Stimulated activated memory B cell treated with anti-CD40 and anti-IgM and Interleukin-4, amounts not matched to agents 10 μg/mL and 1 μg/mL and 100 μg/mL, for 72 hours (primary cell): Measurements from ENCODE around the gene DCUN1D2.
A peak's percentile ranks its signal among the peaks of the same experiment; 100 is the strongest.
"Not testable (repeated sequence)": the region's sequence is repeated elsewhere in the genome, so short reads cannot be mapped to it uniquely, and the experiment has no call there.

Experiments used
- ATAC-seq: fragments of 150-1000 bp; cut with Tn5 transposase; 2 replicates; pipeline ENCODE4 v1.10.0; 2021
- H3K27ac Mint-ChIP-seq: one replicate; pipeline ENCODE4 v1.8.0; 2022; ENCODE audit warnings: mild to moderate bottlenecking, mixed read lengths
- H3K27me3 Mint-ChIP-seq: one replicate; pipeline ENCODE4 v1.8.0; 2022; ENCODE audit warnings: mixed read lengths
- H3K36me3 Mint-ChIP-seq: one replicate; pipeline ENCODE4 v1.8.0; 2022; ENCODE audit warnings: mixed read lengths
- H3K4me1 Mint-ChIP-seq: one replicate; pipeline ENCODE4 v1.8.0; 2022; ENCODE audit warnings: mixed read lengths
- H3K4me3 Mint-ChIP-seq: one replicate; pipeline ENCODE4 v1.8.0; 2022; ENCODE audit warnings: mild to moderate bottlenecking, moderate library complexity, mixed read lengths
- H3K9me3 Mint-ChIP-seq: one replicate; pipeline ENCODE4 v1.8.0; 2022; ENCODE audit warnings: mixed read lengths

The DCUN1D2 gene

GRCh38 chr13:113452466-113452865, 38.0 kb downstream of the DCUN1D2 start:
- H3K9me3 Mint-ChIP-seq, result no peaks in the 10 kb centered on the region
- H3K27ac Mint-ChIP-seq, result no peak overlapping the region
- H3K4me1 Mint-ChIP-seq, result peaks cover 30% of the 10 kb centered on the region
- no peak for ATAC-seq
- peaks cover 33% of the 10 kb centered on the region for H3K36me3 Mint-ChIP-seq
- no peak overlapping the region for H3K4me3 Mint-ChIP-seq
- no peaks in the 10 kb centered on the region for H3K27me3 Mint-ChIP-seq

DNA sequence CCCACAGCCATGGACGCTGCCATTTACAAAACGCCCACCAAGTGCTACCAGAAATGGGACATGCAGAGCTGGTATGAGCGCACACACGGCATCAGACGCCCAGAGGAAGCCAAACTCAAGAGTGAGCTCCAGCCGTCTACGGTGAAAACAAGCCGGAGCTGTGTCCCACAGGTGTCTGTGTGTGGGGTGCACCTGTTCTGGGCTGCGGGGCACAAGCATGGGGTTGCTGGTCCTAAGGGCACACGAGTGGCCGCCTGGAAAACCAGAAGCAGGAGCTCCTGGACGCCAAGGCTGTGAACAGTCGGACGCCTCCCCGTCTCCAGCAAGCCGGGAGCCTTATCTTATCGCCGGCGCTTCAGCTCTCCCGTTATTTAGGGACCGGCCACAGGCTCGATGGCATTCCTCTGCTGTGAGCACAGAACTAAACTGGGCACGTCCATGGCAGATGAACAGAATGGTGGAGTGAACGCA, 38.5 kb downstream of the DCUN1D2 start:
- Mint-ChIP-seq H3K4me3 (no peak overlapping the region), H3K36me3 (peaks cover 33% of the 10 kb centered on the region)
- no peak for ATAC-seq

GRCh38 chr13:113450861-113451620, 39.5 kb downstream of the DCUN1D2 start:
- Mint-ChIP-seq H3K4me1 (peaks cover 35% of the 10 kb centered on the region), H3K36me3 (peaks cover 27% of the 10 kb centered on the region), H3K27ac (peak overlapping the region; percentile 54)
- not testable (repeated sequence) for H3K4me3 Mint-ChIP-seq, H3K27me3 Mint-ChIP-seq, ATAC-seq, H3K9me3 Mint-ChIP-seq

More for the DNA sequence above, 38.5 kb downstream of the DCUN1D2 start:
- H3K9me3 Mint-ChIP-seq, result no peaks in the 10 kb centered on the region
- no peaks in the 10 kb centered on the region for H3K27me3 Mint-ChIP-seq
- no peak overlapping the region for H3K27ac Mint-ChIP-seq
- peaks cover 30% of the 10 kb centered on the region for H3K4me1 Mint-ChIP-seq

DNA sequence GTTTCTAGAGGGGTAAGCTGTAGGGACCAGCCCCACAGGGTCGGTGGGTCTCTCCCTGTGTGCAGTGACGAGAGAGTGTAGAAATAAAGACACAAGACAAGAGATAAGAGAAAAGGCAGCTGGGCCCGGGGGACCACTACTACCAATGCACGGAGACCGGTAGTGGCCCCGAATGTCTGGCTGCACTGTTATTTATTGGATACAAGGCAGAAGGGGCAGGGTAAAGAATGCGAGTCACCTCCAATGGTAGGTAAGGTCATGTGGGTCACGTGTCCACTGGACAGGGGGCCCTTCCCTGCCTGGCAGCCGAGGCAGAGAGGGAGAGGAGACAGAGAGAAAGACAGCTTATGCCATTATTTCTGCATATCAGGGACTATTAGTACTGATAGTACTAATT, 40.2 kb downstream of the DCUN1D2 start:
- H3K36me3 Mint-ChIP-seq, result peaks cover 21% of the 10 kb centered on the region
- peak overlapping the region; percentile 54 for H3K27ac Mint-ChIP-seq
- not testable (repeated sequence) for H3K9me3 Mint-ChIP-seq, ATAC-seq, H3K4me3 Mint-ChIP-seq, H3K27me3 Mint-ChIP-seq
- peaks cover 42% of the 10 kb centered on the region for H3K4me1 Mint-ChIP-seq

DNA sequence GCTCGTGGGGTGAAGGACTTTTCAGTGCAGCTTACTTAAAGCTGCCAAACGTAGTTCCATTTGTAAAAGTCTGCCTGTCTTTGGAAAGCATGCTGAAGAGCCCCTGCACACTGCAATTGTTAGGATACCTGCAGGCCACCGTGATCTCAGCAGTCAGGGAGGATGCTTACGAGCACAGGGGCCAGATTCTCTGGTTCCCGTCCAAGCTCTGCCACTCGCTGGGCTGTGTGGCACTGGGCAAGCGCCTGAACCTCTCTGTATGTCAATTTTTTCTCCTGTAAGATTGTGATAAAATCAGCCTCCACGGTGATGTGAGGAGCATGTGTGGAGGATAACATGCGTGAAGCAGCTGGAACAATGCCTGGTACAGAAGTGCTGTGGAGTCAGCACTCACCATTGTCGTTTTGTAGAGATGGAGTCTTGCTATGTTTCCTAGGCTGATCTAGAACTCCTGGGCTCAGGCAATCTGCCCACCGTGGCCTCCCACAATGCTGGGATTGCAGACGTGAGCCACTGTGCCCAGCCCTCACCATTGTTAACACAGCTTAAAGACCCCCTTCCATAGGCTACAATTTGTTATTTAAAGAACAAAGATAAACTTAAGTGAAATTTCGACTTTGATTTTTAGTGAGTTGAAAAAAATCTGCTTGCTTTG, 40.7 kb downstream of the DCUN1D2 start:
- Mint-ChIP-seq H3K4me3 (peak overlapping the region; percentile 73), H3K36me3 (peaks cover 15% of the 10 kb centered on the region), H3K27me3 (no peaks in the 10 kb centered on the region), H3K4me1 (peaks cover 47% of the 10 kb centered on the region), H3K9me3 (no peaks in the 10 kb centered on the region), H3K27ac (peak overlapping the region; percentile 54)
- ATAC-seq, result no peak

- Mint-ChIP-seq H3K4me1 (peaks cover 54% of the 10 kb centered on the region), H3K4me3 (peak overlapping the region; percentile 73), H3K27me3 (no peaks in the 10 kb centered on the region), H3K36me3 (peaks cover 10% of the 10 kb centered on the region), H3K27ac (peak overlapping the region; percentile 54), H3K9me3 (no peaks in the 10 kb centered on the region)
- ATAC-seq, result peak; percentile 39
These were observed 41.4 kb downstream of the DCUN1D2 start for GRCh38 chr13:113448885-113449692.

- no peaks in the 10 kb centered on the region for H3K9me3 Mint-ChIP-seq
- peak overlapping the region; percentile 73 for H3K4me3 Mint-ChIP-seq
- no peaks in the 10 kb centered on the region for H3K27me3 Mint-ChIP-seq
- peaks cover 5% of the 10 kb centered on the region for H3K36me3 Mint-ChIP-seq
- no peak for ATAC-seq
- peak overlapping the region; percentile 54 for H3K27ac Mint-ChIP-seq
- peaks cover 56% of the 10 kb centered on the region for H3K4me1 Mint-ChIP-seq
These were observed 42.0 kb downstream of the DCUN1D2 start for GRCh38 chr13:113448545-113448884.

DNA sequence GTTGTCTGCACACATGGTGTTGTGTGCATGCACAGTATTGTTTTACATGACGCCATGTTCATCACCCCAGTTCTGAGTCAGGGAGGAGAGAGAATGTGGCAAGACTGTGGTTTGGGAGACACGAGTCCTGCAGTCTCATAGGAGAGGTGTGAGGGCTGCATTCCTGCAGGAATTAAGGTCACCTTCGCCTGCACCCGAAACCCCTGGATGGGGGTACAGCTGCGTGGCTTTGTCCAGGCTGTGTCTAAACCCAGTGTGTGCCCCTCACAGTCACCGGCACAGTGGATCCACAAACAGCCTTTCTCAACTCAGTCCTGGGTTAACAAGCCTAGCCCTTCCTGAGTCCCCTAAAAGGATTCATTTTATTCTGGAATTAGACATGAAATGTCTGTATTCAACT, 42.9 kb downstream of the DCUN1D2 start:
- Mint-ChIP-seq H3K36me3 (peaks cover 8% of the 10 kb centered on the region), H3K27ac (no peak overlapping the region), H3K27me3 (no peaks in the 10 kb centered on the region), H3K4me3 (no peak overlapping the region), H3K9me3 (peaks cover 2% of the 10 kb centered on the region), H3K4me1 (peaks cover 56% of the 10 kb centered on the region)
- ATAC-seq, result no peak

GRCh38 chr13:113446488-113446854, 44.0 kb downstream of the DCUN1D2 start:
- Mint-ChIP-seq H3K9me3 (peaks cover 9% of the 10 kb centered on the region), H3K27me3 (no peaks in the 10 kb centered on the region), H3K4me1 (peaks cover 56% of the 10 kb centered on the region), H3K4me3 (no peak overlapping the region), H3K27ac (peak overlapping the region; percentile 51), H3K36me3 (peaks cover 17% of the 10 kb centered on the region)
- ATAC-seq, result no peak

DNA sequence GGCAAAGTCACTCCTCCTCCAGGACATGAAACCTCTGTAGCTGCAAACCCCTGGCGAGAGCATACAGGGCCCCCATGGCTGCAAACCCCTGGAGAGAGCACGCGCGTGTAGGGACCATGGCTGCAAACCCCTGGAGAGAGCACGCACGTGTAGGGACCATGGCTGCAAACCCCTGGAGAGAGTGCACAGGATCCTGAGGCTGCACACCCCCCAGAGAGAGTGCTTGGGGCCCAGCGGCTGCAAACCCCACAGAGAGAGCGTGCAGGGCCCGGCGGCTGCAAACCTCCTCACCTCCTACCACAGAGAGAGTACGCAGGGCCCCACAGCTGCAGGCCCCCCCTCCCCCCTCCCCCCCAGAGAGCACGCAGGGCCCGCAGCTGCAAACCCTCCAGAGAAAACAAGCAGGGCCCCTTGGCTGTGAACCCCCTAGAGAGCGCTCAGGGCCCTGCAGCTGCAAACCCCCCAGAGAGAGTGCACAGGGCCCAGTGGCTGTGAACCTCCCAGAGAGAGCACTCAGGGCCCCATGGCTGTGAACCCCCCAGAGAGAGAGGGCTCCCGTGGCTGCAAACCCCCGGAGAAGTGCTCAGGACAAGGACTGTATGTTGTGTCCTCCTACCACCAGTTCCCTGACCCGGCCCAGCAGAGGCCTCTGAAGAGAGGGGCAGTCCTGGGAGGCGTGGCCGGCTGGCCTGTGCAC, 44.6 kb downstream of the DCUN1D2 start:
- H3K27me3 Mint-ChIP-seq, result no peaks in the 10 kb centered on the region
- H3K27ac Mint-ChIP-seq, result peak overlapping the region; percentile 51
- H3K9me3 Mint-ChIP-seq, result peaks cover 9% of the 10 kb centered on the region
- peak overlapping the region; percentile 54 for H3K4me3 Mint-ChIP-seq
- peak; percentile 91 for ATAC-seq
- H3K4me1 Mint-ChIP-seq, result peaks cover 51% of the 10 kb centered on the region
- peaks cover 22% of the 10 kb centered on the region for H3K36me3 Mint-ChIP-seq

DNA sequence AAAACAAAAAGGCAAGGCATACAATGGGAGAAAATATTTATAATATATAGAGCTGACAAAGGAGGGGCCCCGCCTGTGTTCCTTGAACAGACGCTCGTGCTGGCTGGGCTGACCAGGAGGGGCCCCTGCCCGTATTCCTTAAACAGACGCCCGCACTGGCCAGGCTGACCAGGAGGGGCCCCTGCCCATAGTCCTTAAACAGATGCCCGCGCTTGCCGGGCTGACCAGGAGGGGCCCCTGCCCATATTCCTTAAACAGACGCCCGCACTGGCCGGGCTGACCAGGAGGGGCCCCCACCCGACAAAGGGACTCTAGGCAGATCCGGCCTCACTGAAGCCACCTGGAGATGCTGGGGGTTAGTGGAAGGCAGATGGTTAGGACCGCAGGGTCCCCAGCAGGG, 46.5 kb downstream of the DCUN1D2 start:
- H3K4me3 Mint-ChIP-seq, result no peak overlapping the region
- peak overlapping the region; percentile 51 for H3K27ac Mint-ChIP-seq
- peaks cover 28% of the 10 kb centered on the region for H3K36me3 Mint-ChIP-seq
- ATAC-seq, result no peak
- H3K4me1 Mint-ChIP-seq, result peaks cover 31% of the 10 kb centered on the region
- no peaks in the 10 kb centered on the region for H3K27me3 Mint-ChIP-seq
- H3K9me3 Mint-ChIP-seq, result peaks cover 13% of the 10 kb centered on the region

DNA sequence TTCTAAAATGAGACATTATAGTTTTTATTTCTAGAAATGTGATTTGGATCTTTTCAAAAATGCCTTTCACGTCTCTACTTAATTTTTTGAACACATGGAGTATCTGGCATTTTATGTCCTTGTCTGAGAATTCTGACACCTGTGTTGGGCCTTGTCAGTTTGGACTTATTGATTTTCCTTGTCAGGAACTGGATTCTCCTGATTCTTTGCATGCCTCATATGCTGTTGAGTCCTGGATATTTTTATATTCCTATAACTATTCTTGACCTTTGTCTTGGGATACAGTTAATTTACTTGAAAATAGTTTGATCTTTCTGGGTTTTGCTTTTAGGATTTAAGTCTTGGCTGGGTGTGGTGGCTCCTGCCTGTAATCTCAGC, 47.5 kb downstream of the DCUN1D2 start:
- Mint-ChIP-seq H3K4me3 (no peak overlapping the region), H3K27ac (no peak overlapping the region), H3K4me1 (peaks cover 26% of the 10 kb centered on the region), H3K9me3 (peaks cover 13% of the 10 kb centered on the region), H3K36me3 (peaks cover 28% of the 10 kb centered on the region), H3K27me3 (no peaks in the 10 kb centered on the region)
- no peak for ATAC-seq

GRCh38 chr13:113442354-113442984, 48.0 kb downstream of the DCUN1D2 start:
- ATAC-seq, result no peak
- peaks cover 26% of the 10 kb centered on the region for H3K4me1 Mint-ChIP-seq
- no peaks in the 10 kb centered on the region for H3K27me3 Mint-ChIP-seq
- H3K27ac Mint-ChIP-seq, result no peak overlapping the region
- H3K9me3 Mint-ChIP-seq, result peaks cover 13% of the 10 kb centered on the region
- no peak overlapping the region for H3K4me3 Mint-ChIP-seq
- peaks cover 28% of the 10 kb centered on the region for H3K36me3 Mint-ChIP-seq

GRCh38 chr13:113441661-113442060, 48.9 kb downstream of the DCUN1D2 start:
- peaks cover 13% of the 10 kb centered on the region for H3K9me3 Mint-ChIP-seq
- H3K27ac Mint-ChIP-seq, result no peak overlapping the region
- H3K27me3 Mint-ChIP-seq, result no peaks in the 10 kb centered on the region
- peaks cover 28% of the 10 kb centered on the region for H3K36me3 Mint-ChIP-seq
- H3K4me3 Mint-ChIP-seq, result no peak overlapping the region
- peaks cover 26% of the 10 kb centered on the region for H3K4me1 Mint-ChIP-seq
- ATAC-seq, result no peak
